ENCODE results near the gene ZBTB7C.

Gene ZBTB7C

DNA sequence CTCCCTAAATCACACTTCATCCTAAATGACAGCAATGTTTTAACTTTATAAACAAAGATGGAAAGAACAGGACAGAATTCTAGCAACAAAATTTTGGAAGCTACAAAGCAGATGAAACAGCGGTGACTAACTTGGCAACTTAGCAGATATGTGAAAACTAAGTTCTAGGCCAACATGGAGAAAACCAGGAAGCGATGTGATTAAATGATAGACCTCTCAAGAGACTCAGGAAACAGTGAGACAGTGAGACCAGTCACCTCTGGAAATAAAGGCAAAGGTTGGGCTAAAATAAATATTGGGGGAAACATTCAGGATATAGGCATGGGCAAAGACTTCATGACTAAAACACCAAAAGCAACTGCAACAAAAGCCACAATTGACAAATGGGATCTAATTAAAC is 24.4 kb upstream of the ZBTB7C start:
- H3K9ac ChIP-seq = no peak overlapping the region
- no peaks in the 10 kb centered on the region for H3K9me3 ChIP-seq (ENCODE audit: control insufficient read depth, low read length)
- no peak overlapping the region for H2AFZ ChIP-seq
- H3K79me2 ChIP-seq = no peaks in the 10 kb centered on the region
- no peaks in the 10 kb centered on the region for H3K4me1 ChIP-seq
- no peaks in the 10 kb centered on the region for H3K36me3 ChIP-seq (ENCODE audit: control insufficient read depth, insufficient read depth, low read length)
- H3K27ac ChIP-seq = no peak overlapping the region
- H3K4me3 ChIP-seq (ENCODE audit: low read depth, low read length) = no peak overlapping the region
- TF ChIP-seq, protein P1, sequence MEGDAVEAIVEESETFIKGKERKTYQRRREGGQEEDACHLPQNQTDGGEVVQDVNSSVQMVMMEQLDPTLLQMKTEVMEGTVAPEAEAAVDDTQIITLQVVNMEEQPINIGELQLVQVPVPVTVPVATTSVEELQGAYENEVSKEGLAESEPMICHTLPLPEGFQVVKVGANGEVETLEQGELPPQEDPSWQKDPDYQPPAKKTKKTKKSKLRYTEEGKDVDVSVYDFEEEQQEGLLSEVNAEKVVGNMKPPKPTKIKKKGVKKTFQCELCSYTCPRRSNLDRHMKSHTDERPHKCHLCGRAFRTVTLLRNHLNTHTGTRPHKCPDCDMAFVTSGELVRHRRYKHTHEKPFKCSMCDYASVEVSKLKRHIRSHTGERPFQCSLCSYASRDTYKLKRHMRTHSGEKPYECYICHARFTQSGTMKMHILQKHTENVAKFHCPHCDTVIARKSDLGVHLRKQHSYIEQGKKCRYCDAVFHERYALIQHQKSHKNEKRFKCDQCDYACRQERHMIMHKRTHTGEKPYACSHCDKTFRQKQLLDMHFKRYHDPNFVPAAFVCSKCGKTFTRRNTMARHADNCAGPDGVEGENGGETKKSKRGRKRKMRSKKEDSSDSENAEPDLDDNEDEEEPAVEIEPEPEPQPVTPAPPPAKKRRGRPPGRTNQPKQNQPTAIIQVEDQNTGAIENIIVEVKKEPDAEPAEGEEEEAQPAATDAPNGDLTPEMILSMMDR (IDR thresholded peaks at IDR 0.05) = no peak
- no peak overlapping the region for H3K4me2 ChIP-seq (ENCODE audit: low read length)
- H3K27me3 ChIP-seq (ENCODE audit: control insufficient read depth, insufficient read depth, low read length) = no peaks in the 10 kb centered on the region

DNA sequence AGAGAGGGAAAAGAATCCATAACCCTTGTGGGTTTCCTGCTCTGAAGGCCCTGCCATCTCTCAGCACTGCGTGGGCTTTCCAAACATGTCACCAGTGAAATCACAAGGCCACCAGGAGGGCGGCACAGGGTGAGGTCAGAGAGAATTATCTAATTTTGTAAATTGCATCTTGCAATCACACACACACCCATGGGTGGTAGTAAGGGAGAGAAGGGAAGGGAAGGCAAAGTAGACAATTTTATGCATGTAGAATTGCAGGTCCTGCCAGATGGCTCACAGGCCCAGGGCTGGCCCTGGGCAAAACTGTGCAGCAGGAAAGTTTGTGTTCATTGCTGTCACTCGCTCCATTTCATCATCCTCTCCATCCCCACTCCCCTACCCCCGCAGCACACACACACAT is 21.0 kb upstream of the ZBTB7C start:
- no peaks in the 10 kb centered on the region for H3K9me3 ChIP-seq (ENCODE audit: control insufficient read depth, low read length)
- no peak overlapping the region for H3K27ac ChIP-seq
- H3K79me2 ChIP-seq = no peaks in the 10 kb centered on the region
- H3K4me2 ChIP-seq (ENCODE audit: low read length) = no peak overlapping the region
- TF ChIP-seq, protein P1 (IDR thresholded peaks at IDR 0.05) = no peak
- H2AFZ ChIP-seq = no peak overlapping the region
- no peaks in the 10 kb centered on the region for H3K36me3 ChIP-seq (ENCODE audit: control insufficient read depth, insufficient read depth, low read length)
- no peaks in the 10 kb centered on the region for H3K27me3 ChIP-seq (ENCODE audit: control insufficient read depth, insufficient read depth, low read length)
- no peak overlapping the region for H3K9ac ChIP-seq
- no peaks in the 10 kb centered on the region for H3K4me1 ChIP-seq
- no peak overlapping the region for H3K4me3 ChIP-seq (ENCODE audit: low read depth, low read length)

DNA sequence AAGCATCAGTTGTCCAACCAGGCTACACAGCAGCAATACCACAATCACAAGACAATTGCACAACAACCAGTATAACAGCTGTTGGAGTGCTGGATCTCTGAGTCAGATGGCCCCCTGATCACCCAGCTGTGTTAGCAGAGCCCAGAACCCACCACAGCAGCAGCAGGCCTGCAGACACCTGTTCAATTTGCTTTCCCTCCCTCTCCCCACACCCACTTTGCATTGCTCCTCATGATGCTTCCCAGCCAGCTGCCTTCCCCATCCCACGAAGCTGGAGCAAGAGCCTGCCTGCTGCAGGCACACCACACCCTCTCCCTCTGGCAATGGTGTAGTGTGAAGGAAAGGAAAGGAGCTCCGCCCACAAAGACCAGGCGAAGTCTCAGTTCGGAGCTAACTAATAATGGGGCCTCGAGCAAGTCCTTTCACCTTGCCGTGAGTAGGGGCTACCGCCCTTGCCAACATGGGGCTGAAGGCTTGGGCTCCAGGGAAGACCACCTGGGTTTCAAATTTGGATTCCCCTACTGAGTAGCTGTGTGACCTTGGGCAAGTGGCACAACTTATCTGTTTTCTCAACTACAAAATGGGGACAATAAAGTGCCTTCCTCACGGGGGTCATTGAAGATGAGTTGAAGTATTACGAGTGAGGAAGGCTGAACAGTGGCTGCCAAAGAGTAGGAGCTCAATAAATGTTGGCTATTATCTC is 19.4 kb upstream of the ZBTB7C start:
- no peak overlapping the region for H3K27ac ChIP-seq
- no peaks in the 10 kb centered on the region for H3K4me1 ChIP-seq
- H3K4me2 ChIP-seq (ENCODE audit: low read length) = no peak overlapping the region
- no peaks in the 10 kb centered on the region for H3K36me3 ChIP-seq (ENCODE audit: control insufficient read depth, insufficient read depth, low read length)
- TF ChIP-seq, protein P1 (IDR thresholded peaks at IDR 0.05) = no peak
- no peak overlapping the region for H3K4me3 ChIP-seq (ENCODE audit: low read depth, low read length)
- H3K79me2 ChIP-seq = no peaks in the 10 kb centered on the region
- no peaks in the 10 kb centered on the region for H3K9me3 ChIP-seq (ENCODE audit: control insufficient read depth, low read length)
- H3K9ac ChIP-seq = no peak overlapping the region
- H2AFZ ChIP-seq = no peak overlapping the region
- no peaks in the 10 kb centered on the region for H3K27me3 ChIP-seq (ENCODE audit: control insufficient read depth, insufficient read depth, low read length)

DNA sequence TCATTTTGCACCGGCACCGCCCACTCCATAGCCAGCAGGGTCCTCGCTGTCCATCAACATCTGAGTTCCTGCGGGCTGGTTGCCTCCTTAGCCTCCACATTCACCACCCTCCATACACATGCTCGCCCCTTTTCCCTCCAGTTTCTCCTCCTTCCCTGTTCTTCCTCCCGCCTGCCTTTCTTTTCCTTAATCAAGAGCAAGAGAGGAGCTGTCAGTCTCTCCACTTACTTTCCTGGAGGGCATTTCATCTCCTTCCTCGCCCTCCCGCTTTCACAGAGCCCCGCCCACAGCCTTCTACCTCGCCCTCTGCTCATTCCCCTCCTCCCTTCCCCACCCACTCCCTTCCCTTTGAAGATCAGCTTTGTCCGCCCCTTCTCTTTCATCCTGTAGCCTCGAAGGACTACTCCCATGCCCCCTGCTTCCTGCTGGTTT is 13.8 kb upstream of the ZBTB7C start:
- TF ChIP-seq, protein P1 (IDR thresholded peaks at IDR 0.05) = no peak
- Histone ChIP-seq H3K27ac (no peak overlapping the region), H3K27me3 (ENCODE audit: control insufficient read depth, insufficient read depth, low read length) (no peaks in the 10 kb centered on the region), H3K4me1 (no peaks in the 10 kb centered on the region), H3K79me2 (no peaks in the 10 kb centered on the region), H3K9ac (no peak overlapping the region), H3K4me3 (ENCODE audit: low read depth, low read length) (no peak overlapping the region), H2AFZ (peak overlapping the region; percentile 34), H3K9me3 (ENCODE audit: control insufficient read depth, low read length) (no peaks in the 10 kb centered on the region), H3K36me3 (ENCODE audit: control insufficient read depth, insufficient read depth, low read length) (no peaks in the 10 kb centered on the region), H3K4me2 (ENCODE audit: low read length) (no peak overlapping the region)
